ENCODE measurements around the gene CHST2.

CHST2 gene

GRCh38 chr3:143099690-143100089 is 19.9 kb upstream of the CHST2 start:
- TF ChIP-seq, protein P1, sequence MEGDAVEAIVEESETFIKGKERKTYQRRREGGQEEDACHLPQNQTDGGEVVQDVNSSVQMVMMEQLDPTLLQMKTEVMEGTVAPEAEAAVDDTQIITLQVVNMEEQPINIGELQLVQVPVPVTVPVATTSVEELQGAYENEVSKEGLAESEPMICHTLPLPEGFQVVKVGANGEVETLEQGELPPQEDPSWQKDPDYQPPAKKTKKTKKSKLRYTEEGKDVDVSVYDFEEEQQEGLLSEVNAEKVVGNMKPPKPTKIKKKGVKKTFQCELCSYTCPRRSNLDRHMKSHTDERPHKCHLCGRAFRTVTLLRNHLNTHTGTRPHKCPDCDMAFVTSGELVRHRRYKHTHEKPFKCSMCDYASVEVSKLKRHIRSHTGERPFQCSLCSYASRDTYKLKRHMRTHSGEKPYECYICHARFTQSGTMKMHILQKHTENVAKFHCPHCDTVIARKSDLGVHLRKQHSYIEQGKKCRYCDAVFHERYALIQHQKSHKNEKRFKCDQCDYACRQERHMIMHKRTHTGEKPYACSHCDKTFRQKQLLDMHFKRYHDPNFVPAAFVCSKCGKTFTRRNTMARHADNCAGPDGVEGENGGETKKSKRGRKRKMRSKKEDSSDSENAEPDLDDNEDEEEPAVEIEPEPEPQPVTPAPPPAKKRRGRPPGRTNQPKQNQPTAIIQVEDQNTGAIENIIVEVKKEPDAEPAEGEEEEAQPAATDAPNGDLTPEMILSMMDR (IDR thresholded peaks at IDR 0.05; ENCODE audit: low read depth, low read length), result no peak
- in situ Hi-C loops (cut with HindIII; ENCODE audit: low sequenced_read_pairs), result no loop called here
- no peak for DNase-seq (ENCODE audit: low read depth, low spot score)
- no peak overlapping the region for H3K4me3 ChIP-seq (ENCODE audit: low read depth, low read length)

DNA sequence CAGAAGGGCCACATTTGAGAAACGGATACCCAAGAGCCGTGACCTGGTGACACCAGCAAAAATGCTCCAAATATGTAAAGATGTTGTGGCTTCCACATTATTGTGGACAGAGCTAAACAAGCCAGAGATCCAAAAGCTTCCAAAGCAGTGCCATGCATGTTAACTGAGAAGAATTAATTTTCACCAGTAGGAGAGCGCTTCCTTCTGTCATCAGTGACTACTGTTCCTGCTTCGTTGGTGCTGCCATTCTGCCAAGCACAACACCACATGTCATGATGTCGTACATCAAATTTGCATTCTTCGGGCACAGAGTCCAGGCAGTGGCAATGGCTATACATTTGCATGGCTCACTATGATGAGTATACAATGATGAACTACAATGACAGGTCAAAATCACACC is 19.1 kb upstream of the CHST2 start:
- no peak overlapping the region for H3K4me3 ChIP-seq (ENCODE audit: low read depth, low read length)
- TF ChIP-seq, protein P1 (IDR thresholded peaks at IDR 0.05; ENCODE audit: low read depth, low read length), result no peak
- DNase-seq (ENCODE audit: low read depth, low spot score), result no peak
- in situ Hi-C loops (cut with HindIII; ENCODE audit: low sequenced_read_pairs), result no loop called here

DNA sequence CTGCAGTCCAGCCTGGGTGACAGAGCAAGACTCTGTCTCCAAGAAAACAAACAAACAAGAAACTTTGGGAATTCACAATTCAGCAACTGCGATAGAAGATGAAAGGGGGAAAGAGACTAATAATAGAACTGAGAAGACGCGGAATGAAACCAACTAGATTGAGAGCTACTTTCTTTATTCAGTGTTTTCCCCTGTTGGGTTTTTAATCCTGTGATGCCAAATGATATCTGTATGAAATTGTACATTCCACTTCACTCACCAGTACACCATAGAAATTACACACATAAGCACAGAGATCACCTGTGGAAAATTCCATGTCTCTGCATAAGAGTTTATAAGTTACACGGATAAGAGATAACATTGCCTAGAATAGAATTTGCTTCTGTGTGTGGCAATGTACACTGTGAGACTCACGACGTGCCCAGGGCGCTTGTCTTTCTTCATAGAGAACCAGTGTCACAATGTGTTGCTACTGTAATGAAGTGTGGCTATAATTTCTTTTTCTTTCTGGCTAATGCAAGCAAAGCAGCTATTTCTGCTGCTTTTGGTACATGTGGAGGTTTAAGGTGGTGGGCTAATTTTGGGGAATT is 17.7 kb upstream of the CHST2 start:
- DNase-seq (ENCODE audit: low read depth, low spot score), result no peak
- in situ Hi-C loops (cut with HindIII; ENCODE audit: low sequenced_read_pairs), result no loop called here
- H3K4me3 ChIP-seq (ENCODE audit: low read depth, low read length), result no peak overlapping the region
- TF ChIP-seq, protein P1 (IDR thresholded peaks at IDR 0.05; ENCODE audit: low read depth, low read length), result no peak

DNA sequence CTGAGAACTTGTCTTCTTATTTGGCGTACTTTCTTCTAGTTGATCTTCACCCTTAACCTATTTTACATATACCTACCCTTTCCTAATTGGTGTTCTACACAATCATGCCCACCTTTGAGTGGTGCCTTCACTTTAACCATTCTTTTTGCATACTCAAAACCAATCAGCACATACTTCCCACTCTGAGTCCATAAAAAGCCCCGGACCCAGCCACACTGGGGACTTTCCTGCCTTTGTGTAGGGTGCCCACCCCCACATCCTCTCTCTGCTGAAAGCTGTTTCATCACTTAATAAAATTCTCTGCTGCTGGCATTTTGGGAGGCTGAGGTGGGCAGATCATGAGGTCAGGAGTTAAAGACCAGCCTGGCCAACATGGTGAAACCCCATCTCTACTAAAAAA is 15.9 kb upstream of the CHST2 start:
- in situ Hi-C loops (cut with HindIII; ENCODE audit: low sequenced_read_pairs), result no loop called here
- TF ChIP-seq, protein P1 (IDR thresholded peaks at IDR 0.05; ENCODE audit: low read depth, low read length), result no peak
- DNase-seq (ENCODE audit: low read depth, low spot score), result no peak

DNA sequence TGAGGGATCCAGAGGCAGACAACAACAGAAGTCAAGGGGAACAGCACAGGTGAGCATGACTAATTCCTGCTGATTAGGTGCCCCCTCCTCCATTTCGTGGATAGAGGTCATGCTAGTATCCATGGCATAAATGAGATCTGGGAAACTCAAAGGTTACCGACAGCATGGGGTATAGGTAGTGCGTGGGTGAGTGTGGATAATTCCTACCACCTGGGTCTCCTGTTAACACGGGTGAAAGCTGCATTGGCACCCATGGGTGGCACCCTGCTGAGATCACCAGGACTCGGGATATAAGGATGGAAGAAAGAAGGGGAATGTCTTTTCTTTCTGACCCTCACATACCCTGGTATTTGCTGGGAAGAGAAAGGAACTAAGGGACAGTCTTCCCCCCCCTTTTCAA is 14.4 kb upstream of the CHST2 start:
- in situ Hi-C loops (cut with HindIII; ENCODE audit: low sequenced_read_pairs), result no loop called here
- DNase-seq (ENCODE audit: low read depth, low spot score), result no peak
- TF ChIP-seq, protein P1 (IDR thresholded peaks at IDR 0.05; ENCODE audit: low read depth, low read length), result no peak
- no peak overlapping the region for H3K4me3 ChIP-seq (ENCODE audit: low read depth, low read length)

More for the DNA sequence above, 15.9 kb upstream of the CHST2 start:
- H3K4me3 ChIP-seq (ENCODE audit: low read depth, low read length), result no peak overlapping the region

- TF ChIP-seq, protein P1 (IDR thresholded peaks at IDR 0.05; ENCODE audit: low read depth, low read length), result no peak
- in situ Hi-C loops (cut with HindIII; ENCODE audit: low sequenced_read_pairs), result no loop called here
- H3K4me3 ChIP-seq (ENCODE audit: low read depth, low read length), result no peak overlapping the region
- DNase-seq (ENCODE audit: low read depth, low spot score), result no peak
These were observed 9.7 kb upstream of the CHST2 start for GRCh38 chr3:143109861-143110260.

DNA sequence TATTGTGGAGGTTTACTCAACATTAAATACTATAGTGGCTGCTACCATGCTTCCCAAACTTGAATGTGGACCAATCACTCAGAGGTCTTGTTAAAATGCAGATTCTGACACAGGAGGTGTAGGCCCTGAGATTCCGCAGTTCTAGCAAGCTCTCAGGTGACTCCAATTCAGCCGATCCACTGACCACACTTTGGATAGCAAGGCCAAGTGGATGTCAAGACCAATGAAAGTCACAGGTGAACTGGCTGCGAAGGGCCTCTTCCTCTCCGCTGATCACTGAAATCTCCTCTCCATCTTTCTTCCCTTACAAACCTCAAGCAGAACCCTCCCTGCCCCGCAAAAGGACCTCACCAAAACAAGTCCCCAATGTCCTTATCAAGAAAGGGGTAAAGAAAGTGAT is 9.2 kb upstream of the CHST2 start:
- no peak for DNase-seq (ENCODE audit: low read depth, low spot score)
- H3K4me3 ChIP-seq (ENCODE audit: low read depth, low read length), result no peak overlapping the region
- TF ChIP-seq, protein P1 (IDR thresholded peaks at IDR 0.05; ENCODE audit: low read depth, low read length), result no peak
- in situ Hi-C loops (cut with HindIII; ENCODE audit: low sequenced_read_pairs), result no loop called here

All from astrocyte of the spinal cord (primary cell).